MM.1S (cell line): ENCODE data around the gene SS18L1.

ENCODE experiments used
- DNase-seq: peaks from one replicate; pipeline ENCODE4 v3.0.0-alpha.2; 2015
- H2AFZ ChIP-seq: fragments of 300-600 bp; sonication (generic); 2 replicates; pipeline ENCODE4 v1.6.0; 2016; ENCODE audit warnings: antibody characterized with exemption, low read length
- H3F3A ChIP-seq: fragments of 300-600 bp; sonication (generic); 2 replicates; pipeline ENCODE4 v1.6.1; 2016; ENCODE audit warnings: mild to moderate bottlenecking, antibody characterized with exemption, low read length, moderate library complexity, mixed read lengths; ENCODE audit not compliant: insufficient read depth
- H3K27ac ChIP-seq: fragments of 300-600 bp; sonication (generic); 2 replicates; pipeline ENCODE4 v1.5.1; 2016; ENCODE audit warnings: mild to moderate bottlenecking, low read length
- H3K27me3 ChIP-seq: fragments of 300-600 bp; sonication (generic); replicated peaks from 2 replicates; pipeline ENCODE4 v1.6.0; 2016; ENCODE audit warnings: low read length; ENCODE audit not compliant: insufficient read depth
- H3K36me3 ChIP-seq: fragments of 300-600 bp; sonication (generic); replicated peaks from 2 replicates; pipeline ENCODE4 v1.6.1; 2016; ENCODE audit warnings: mild to moderate bottlenecking, low read length, mixed read lengths; ENCODE audit not compliant: insufficient read depth
- H3K4me1 ChIP-seq: fragments of 300-600 bp; sonication (generic); 2 replicates; pipeline ENCODE4 v1.6.1; 2016; ENCODE audit warnings: low read length, mixed read lengths
- H3K4me2 ChIP-seq: fragments of 300-600 bp; sonication (generic); 2 replicates; pipeline ENCODE4 v1.6.0; 2016; ENCODE audit warnings: low read depth, low read length
- H3K4me3 ChIP-seq: fragments of 300-600 bp; sonication (generic); 2 replicates; pipeline ENCODE4 v1.5.1; 2016; ENCODE audit warnings: low read length, mixed read lengths
- H3K79me2 ChIP-seq: fragments of 300-600 bp; sonication (generic); 2 replicates; pipeline ENCODE4 v1.6.1; 2016; ENCODE audit warnings: mixed run types, low read length, mixed read lengths
- H3K9ac ChIP-seq: fragments of 300-600 bp; sonication (generic); 2 replicates; pipeline ENCODE4 v1.6.1; 2016; ENCODE audit warnings: low read length, mixed read lengths
- H3K9me2 ChIP-seq: fragments of 300-600 bp; sonication (generic); replicated peaks from 2 replicates; pipeline ENCODE4 v1.6.1; 2016; ENCODE audit warnings: mild to moderate bottlenecking, low read length, mixed read lengths; ENCODE audit not compliant: insufficient read depth
- H3K9me3 ChIP-seq: fragments of 300-600 bp; sonication (generic); replicated peaks from 2 replicates; pipeline ENCODE4 v1.6.1; 2016; ENCODE audit warnings: mild to moderate bottlenecking, low read length, mixed read lengths; ENCODE audit not compliant: insufficient read depth
- H4K20me1 ChIP-seq: fragments of 300-600 bp; sonication (generic); 2 replicates; pipeline ENCODE4 v1.6.1; 2016; ENCODE audit warnings: mild to moderate bottlenecking, low read length, moderate library complexity, mixed read lengths; ENCODE audit not compliant: insufficient read depth
- EZH2 ChIP-seq: fragments of 300-600 bp; sonication (generic); optimal IDR thresholded peaks from 2 replicates; pipeline ENCODE3; 2017; ENCODE audit warnings: low read depth, mild to moderate bottlenecking, antibody characterized with exemption, low read length, mixed read lengths
- EZH2phosphoT487 ChIP-seq: fragments of 300-600 bp; sonication (generic); IDR thresholded peaks from 2 replicates; pipeline ENCODE4 v1.6.1; 2018; ENCODE audit warnings: antibody characterized with exemption, low read length
- TF ChIP-seq, protein P1 (sequence below): fragments of 300-600 bp; sonication (generic); IDR thresholded peaks from 2 replicates; pipeline ENCODE4 v1.5.1; 2016; ENCODE audit warnings: antibody characterized with exemption, low read length, mixed read lengths

SS18L1 gene

DNA sequence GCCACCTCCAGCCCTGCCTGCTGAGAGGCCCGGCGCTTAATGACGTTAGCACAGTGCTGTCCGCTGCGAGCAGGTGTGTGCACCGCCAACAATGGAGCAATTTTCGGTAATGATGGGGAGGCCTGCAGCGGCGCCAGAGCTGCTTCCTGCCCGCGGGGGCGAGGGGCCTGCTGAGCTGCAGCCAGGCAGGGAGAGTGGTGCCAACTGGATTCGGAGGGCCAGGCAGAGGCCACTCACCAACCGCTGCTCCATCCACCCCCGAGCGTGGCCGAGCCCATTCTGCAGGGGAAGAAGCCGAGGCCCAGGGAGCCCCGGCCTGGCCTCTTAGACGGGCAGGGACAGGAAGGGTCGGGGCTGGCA, 66.9 kb downstream of the SS18L1 start:
- no peak overlapping the region for H3K4me2 ChIP-seq
- no peak overlapping the region for H2AFZ ChIP-seq
- no peaks in the 10 kb centered on the region for H4K20me1 ChIP-seq
- H3K4me3 ChIP-seq: no peak overlapping the region
- H3K27me3 ChIP-seq: peaks cover 57% of the 10 kb centered on the region
- DNase-seq: no peak
- H3K4me1 ChIP-seq: no peaks in the 10 kb centered on the region
- H3K79me2 ChIP-seq: no peaks in the 10 kb centered on the region
- H3K9me2 ChIP-seq: no peaks in the 10 kb centered on the region
- no peak overlapping the region for H3K9ac ChIP-seq
- no peaks in the 10 kb centered on the region for H3K9me3 ChIP-seq
- H3K27ac ChIP-seq: no peak overlapping the region
- H3K36me3 ChIP-seq: no peaks in the 10 kb centered on the region
- TF ChIP-seq EZH2phosphoT487 (no peak), EZH2 (no peak)
- TF ChIP-seq, protein P1, sequence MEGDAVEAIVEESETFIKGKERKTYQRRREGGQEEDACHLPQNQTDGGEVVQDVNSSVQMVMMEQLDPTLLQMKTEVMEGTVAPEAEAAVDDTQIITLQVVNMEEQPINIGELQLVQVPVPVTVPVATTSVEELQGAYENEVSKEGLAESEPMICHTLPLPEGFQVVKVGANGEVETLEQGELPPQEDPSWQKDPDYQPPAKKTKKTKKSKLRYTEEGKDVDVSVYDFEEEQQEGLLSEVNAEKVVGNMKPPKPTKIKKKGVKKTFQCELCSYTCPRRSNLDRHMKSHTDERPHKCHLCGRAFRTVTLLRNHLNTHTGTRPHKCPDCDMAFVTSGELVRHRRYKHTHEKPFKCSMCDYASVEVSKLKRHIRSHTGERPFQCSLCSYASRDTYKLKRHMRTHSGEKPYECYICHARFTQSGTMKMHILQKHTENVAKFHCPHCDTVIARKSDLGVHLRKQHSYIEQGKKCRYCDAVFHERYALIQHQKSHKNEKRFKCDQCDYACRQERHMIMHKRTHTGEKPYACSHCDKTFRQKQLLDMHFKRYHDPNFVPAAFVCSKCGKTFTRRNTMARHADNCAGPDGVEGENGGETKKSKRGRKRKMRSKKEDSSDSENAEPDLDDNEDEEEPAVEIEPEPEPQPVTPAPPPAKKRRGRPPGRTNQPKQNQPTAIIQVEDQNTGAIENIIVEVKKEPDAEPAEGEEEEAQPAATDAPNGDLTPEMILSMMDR: no peak
- H3F3A ChIP-seq: no peaks in the 10 kb centered on the region

DNA sequence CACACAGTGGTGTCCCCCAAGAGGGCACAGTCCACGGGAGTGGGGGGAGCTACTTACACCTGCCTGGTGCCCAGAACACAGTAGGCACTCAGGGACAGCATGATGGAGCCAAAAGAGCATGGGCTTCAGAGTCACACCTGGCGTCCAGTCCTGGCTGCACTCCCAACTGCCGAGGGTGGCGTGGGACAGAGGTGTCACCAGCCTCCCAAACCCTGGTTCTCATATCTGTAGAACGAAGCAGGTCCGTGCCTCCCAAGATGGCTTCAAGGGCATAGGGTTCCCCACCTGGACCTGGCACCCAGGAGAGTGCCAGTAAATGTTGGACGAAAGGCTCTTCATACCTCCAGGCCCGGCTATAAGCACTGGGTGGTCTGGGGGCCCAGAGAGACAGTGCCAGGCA, 67.6 kb downstream of the SS18L1 start:
- no peak overlapping the region for H3K9ac ChIP-seq

DNA sequence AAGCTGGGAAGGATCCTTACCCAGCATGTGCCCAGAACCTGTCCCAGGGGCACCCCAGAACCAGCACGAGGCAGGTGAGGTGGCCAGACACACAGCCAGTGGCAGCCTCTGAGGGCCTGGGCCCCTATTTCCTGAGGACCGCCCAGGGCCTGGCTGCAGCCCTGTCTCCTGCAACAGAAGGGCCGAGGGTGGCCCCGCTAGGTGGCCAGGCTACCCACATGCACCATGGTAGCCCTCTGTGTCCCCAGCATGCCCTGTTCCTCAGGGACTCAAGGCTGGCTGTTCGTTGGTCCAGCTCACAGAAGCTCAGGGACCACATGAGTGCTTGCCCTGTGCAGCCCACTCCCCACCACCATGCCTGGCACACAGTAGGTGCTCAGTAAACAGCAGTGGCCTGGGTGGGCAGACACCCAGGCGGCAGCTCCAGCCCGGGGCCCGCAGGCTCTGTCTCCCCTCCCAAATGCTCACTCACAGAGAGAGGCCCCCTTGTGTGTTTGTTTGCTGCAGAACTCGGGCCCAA, 68.3 kb downstream of the SS18L1 start:
- Histone ChIP-seq H3K27ac (no peak overlapping the region), H3K9me2 (no peaks in the 10 kb centered on the region), H3K27me3 (peaks cover 71% of the 10 kb centered on the region), H3K9me3 (no peaks in the 10 kb centered on the region), H3K4me1 (no peaks in the 10 kb centered on the region), H3K9ac (no peak overlapping the region), H4K20me1 (no peaks in the 10 kb centered on the region), H3K4me2 (no peak overlapping the region), H2AFZ (no peak overlapping the region), H3K4me3 (no peak overlapping the region), H3K36me3 (no peaks in the 10 kb centered on the region), H3F3A (no peaks in the 10 kb centered on the region), H3K79me2 (no peaks in the 10 kb centered on the region)
- no peak for DNase-seq
- no peak for TF ChIP-seq EZH2phosphoT487
- TF ChIP-seq EZH2: no peak
- TF ChIP-seq, protein P1: no peak

More for the DNA sequence above, 67.6 kb downstream of the SS18L1 start:
- Histone ChIP-seq H3K4me1 (no peaks in the 10 kb centered on the region), H2AFZ (no peak overlapping the region), H3F3A (no peaks in the 10 kb centered on the region), H3K27me3 (peaks cover 65% of the 10 kb centered on the region), H3K79me2 (no peaks in the 10 kb centered on the region), H3K27ac (no peak overlapping the region), H3K9me2 (no peaks in the 10 kb centered on the region), H3K4me2 (no peak overlapping the region), H3K4me3 (no peak overlapping the region), H3K9me3 (no peaks in the 10 kb centered on the region), H3K36me3 (no peaks in the 10 kb centered on the region), H4K20me1 (no peaks in the 10 kb centered on the region)
- no peak for DNase-seq
- TF ChIP-seq, protein P1: no peak
- TF ChIP-seq EZH2phosphoT487 (no peak), EZH2 (no peak)
